HEK293 (cell line): ENCODE measurements around the gene REX1BD.

Experiments
- CTCF ChIP-seq: fragments of 450-650 bp; formaldehyde crosslinking; IDR thresholded peaks from 2 replicates; pipeline ENCODE4 v1.5.1; 2016; ENCODE audit warnings: missing biosample characterization, missing genetic modification characterization
- GLIS1 ChIP-seq: fragments of 450-650 bp; formaldehyde crosslinking; IDR thresholded peaks from 2 replicates; pipeline ENCODE4 v1.5.1; 2016; ENCODE audit warnings: missing biosample characterization, missing genetic modification characterization
- KLF9 ChIP-seq: fragments of 450-650 bp; formaldehyde crosslinking; IDR thresholded peaks from 2 replicates; pipeline ENCODE4 v1.5.1; 2016; ENCODE audit warnings: missing biosample characterization, missing genetic modification characterization, low read depth
- PATZ1 ChIP-seq: fragments of 450-650 bp; formaldehyde crosslinking; IDR thresholded peaks from 2 replicates; pipeline ENCODE4 v1.5.1; 2016; ENCODE audit warnings: missing biosample characterization, missing genetic modification characterization
- PBX3 ChIP-seq: sonication (generic); formaldehyde crosslinking; IDR thresholded peaks from 2 replicates; pipeline ENCODE4 v1.8.1; 2022; ENCODE audit warnings: mild to moderate bottlenecking, moderate library complexity, missing genetic modification reagents
- PRDM1 ChIP-seq: fragments of 450-650 bp; formaldehyde crosslinking; IDR thresholded peaks from 2 replicates; pipeline ENCODE4; 2016; ENCODE audit warnings: missing biosample characterization, missing genetic modification characterization
- PRDM6 ChIP-seq: fragments of 450-650 bp; formaldehyde crosslinking; IDR thresholded peaks from 2 replicates; pipeline ENCODE4 v1.5.1; 2017; ENCODE audit warnings: missing biosample characterization, missing genetic modification characterization
- SP2 ChIP-seq: fragments of 450-650 bp; formaldehyde crosslinking; IDR thresholded peaks from 2 replicates; pipeline ENCODE4 v1.5.1; 2016; ENCODE audit warnings: missing biosample characterization, missing genetic modification characterization
- TRIM28 ChIP-seq: IDR thresholded peaks from 2 replicates; pipeline ENCODE4 v1.6.1; 2011; ENCODE audit warnings: low read length, control low read depth, borderline replicate concordance
- ZBTB10 ChIP-seq: fragments of 450-650 bp; formaldehyde crosslinking; IDR thresholded peaks from 2 replicates; pipeline ENCODE4 v1.5.1; 2016; ENCODE audit warnings: missing biosample characterization, missing genetic modification characterization
- ZBTB17 ChIP-seq: fragments of 450-650 bp; formaldehyde crosslinking; IDR thresholded peaks from 2 replicates; pipeline ENCODE4 v1.5.1; 2016; ENCODE audit warnings: missing biosample characterization, missing genetic modification characterization
- ZBTB20 ChIP-seq: fragments of 450-650 bp; formaldehyde crosslinking; IDR thresholded peaks from 2 replicates; pipeline ENCODE4 v1.5.1; 2016; ENCODE audit warnings: missing biosample characterization, missing genetic modification characterization
- ZBTB44 ChIP-seq: fragments of 450-650 bp; IDR thresholded peaks from 2 replicates; pipeline ENCODE4 v1.5.1; 2018; ENCODE audit warnings: missing biosample characterization, mild to moderate bottlenecking, missing genetic modification characterization
- ZBTB6 ChIP-seq: fragments of 450-650 bp; formaldehyde crosslinking; IDR thresholded peaks from 2 replicates; pipeline ENCODE4 v1.5.1; 2017; ENCODE audit warnings: missing biosample characterization, missing genetic modification characterization
- ZEB2 ChIP-seq: fragments of 450-650 bp; formaldehyde crosslinking; IDR thresholded peaks from 2 replicates; pipeline ENCODE4 v1.5.1; 2016; ENCODE audit warnings: missing biosample characterization, missing genetic modification characterization
- ZFHX2 ChIP-seq: fragments of 450-650 bp; formaldehyde crosslinking; conservative IDR thresholded peaks from 2 replicates; pipeline ENCODE4 v1.5.1; 2016; ENCODE audit warnings: missing biosample characterization, missing genetic modification characterization
- ZNF132 ChIP-seq: fragments of 450-650 bp; formaldehyde crosslinking; IDR thresholded peaks from 2 replicates; pipeline ENCODE4 v1.5.1; 2017; ENCODE audit warnings: missing biosample characterization, missing genetic modification characterization, borderline replicate concordance
- ZNF449 ChIP-seq: fragments of 450-650 bp; formaldehyde crosslinking; IDR thresholded peaks from 2 replicates; pipeline ENCODE4 v1.5.1; 2017; ENCODE audit warnings: missing biosample characterization, mild to moderate bottlenecking, missing genetic modification characterization, moderate library complexity
- ZNF513 ChIP-seq: fragments of 450-650 bp; IDR thresholded peaks from 2 replicates; pipeline ENCODE4 v1.5.1; 2018; ENCODE audit warnings: missing biosample characterization, missing genetic modification characterization
- ZNF660 ChIP-seq: fragments of 450-650 bp; IDR thresholded peaks from 2 replicates; pipeline ENCODE4 v1.5.1; 2018; ENCODE audit warnings: missing biosample characterization, mild to moderate bottlenecking, missing genetic modification characterization
- ZNF670 ChIP-seq: fragments of 450-650 bp; formaldehyde crosslinking; IDR thresholded peaks from 2 replicates; pipeline ENCODE4 v1.5.1; 2016; ENCODE audit warnings: missing biosample characterization, missing genetic modification characterization, low read depth
- ZNF677 ChIP-seq: fragments of 450-650 bp; IDR thresholded peaks from 2 replicates; pipeline ENCODE4 v1.5.0; 2018; ENCODE audit warnings: missing biosample characterization, mild to moderate bottlenecking, missing genetic modification characterization, moderate library complexity
- ZNF837 ChIP-seq: fragments of 450-650 bp; formaldehyde crosslinking; IDR thresholded peaks from 2 replicates; pipeline ENCODE4 v1.5.1; 2016; ENCODE audit warnings: missing biosample characterization, missing genetic modification characterization

Gene REX1BD

GRCh38 chr19:18594096-18594823 is 5.7 kb downstream of the REX1BD start (continued):
- peak; percentile 55 for TF ChIP-seq GLIS1 (tag by site-specific recombination)
- peak; percentile 55 for TF ChIP-seq PRDM1
- TF ChIP-seq ZNF660 (tag by site-specific recombination), result peak; percentile 89
- TF ChIP-seq ZNF513 (tag by site-specific recombination), result no peak
- TF ChIP-seq TRIM28, result no peak
- no peak for TF ChIP-seq ZNF132 (tag by site-specific recombination)
- TF ChIP-seq ZBTB17 (tag by site-specific recombination), result peak; percentile 46
- peak; percentile 53 for TF ChIP-seq ZFHX2
- peak; percentile 63 for TF ChIP-seq CTCF
- peak; percentile 78 for TF ChIP-seq SP2 (tag by site-specific recombination)
- peak; percentile 80 for TF ChIP-seq ZBTB10
- TF ChIP-seq PBX3, result peak; percentile 66; the same call in 1 of the 2 replicates
- 0 out of 2 replicates have a peak, but pooled peaks have one; percentile 28 for TF ChIP-seq ZNF677 (tag by site-specific recombination)
- TF ChIP-seq ZEB2 (tag by site-specific recombination), result peak; percentile 39; the same call in 1 of the 2 replicates
- TF ChIP-seq ZBTB44 (tag by site-specific recombination), result peak; percentile 51; the same call in 1 of the 2 replicates
- peak; percentile 67 for TF ChIP-seq ZBTB6 (tag by site-specific recombination)
- TF ChIP-seq KLF9 (tag by site-specific recombination), result peak; percentile 53; the same call in 1 of the 2 replicates
- TF ChIP-seq PATZ1 (tag by site-specific recombination), result peak; percentile 80
- TF ChIP-seq PRDM6 (tag by site-specific recombination), result no peak
- no peak for TF ChIP-seq ZNF670 (tag by site-specific recombination)
- TF ChIP-seq ZNF449 (tag by site-specific recombination), result 0 out of 2 replicates have a peak, but pooled peaks have one; percentile 22
- TF ChIP-seq ZBTB20 (tag by site-specific recombination), result peak; percentile 74
- no peak for TF ChIP-seq ZNF837
